Measurements from ENCODE around the gene LUC7L3. TPM values are rescaled to one million over a fixed set of nuclear protein-coding genes. Genes with fewer than 3 reads are reported as not detected.
"Not testable (repeated sequence)": the region's sequence is repeated elsewhere in the genome, so short reads cannot be mapped to it uniquely, and the experiment has no call there.

Gene LUC7L3
- total RNA-seq, 1 donor from 2014 or later: 71.5 TPM

DNA sequence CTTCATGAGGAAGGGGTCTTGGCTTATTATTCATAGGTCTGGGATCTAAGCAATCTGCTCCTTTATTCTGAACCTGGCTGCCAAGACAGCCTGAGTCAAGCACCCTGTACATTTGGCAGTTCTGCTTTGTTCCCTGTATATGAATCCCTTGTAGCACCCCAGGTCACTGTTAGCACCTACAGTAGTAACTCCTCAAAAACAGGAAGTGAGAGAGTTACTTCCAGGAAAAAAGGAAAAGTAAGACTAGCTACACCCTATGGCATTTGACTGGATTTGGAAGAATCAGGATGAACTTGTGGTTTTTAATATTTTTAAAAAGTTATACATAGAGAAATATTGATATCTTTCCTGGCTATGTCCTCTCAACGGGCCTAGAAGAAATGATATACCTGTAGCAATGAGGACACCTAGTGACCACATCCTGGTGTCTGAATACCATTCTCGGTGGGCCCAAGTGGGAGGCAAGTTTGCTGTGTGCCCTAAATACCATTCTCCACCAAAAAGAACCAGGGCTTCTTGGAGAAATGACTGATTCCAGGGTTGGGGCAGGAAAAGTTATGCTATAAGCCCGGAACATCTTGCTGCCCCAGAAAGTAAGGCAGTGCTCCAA, 21.6 kb upstream of the LUC7L3 start:
- Mint-ChIP-seq H3K4me3 (ENCODE audit: unreplicated experiment) (no peak overlapping the region), H3K27ac (ENCODE audit: unreplicated experiment) (no peak overlapping the region), H3K27me3 (ENCODE audit: low read depth) (no peaks in the 10 kb centered on the region), H3K4me1 (ENCODE audit: low read depth) (peaks cover 30% of the 10 kb centered on the region), H3K36me3 (ENCODE audit: low read depth) (peaks cover 26% of the 10 kb centered on the region), H3K9me3 (ENCODE audit: low read depth) (no peaks in the 10 kb centered on the region)
- peak; percentile 13 for TF ChIP-seq CTCF (IDR thresholded peaks at IDR 0.05)
- no peak for DNase-seq (ENCODE audit: low spot score)

DNA sequence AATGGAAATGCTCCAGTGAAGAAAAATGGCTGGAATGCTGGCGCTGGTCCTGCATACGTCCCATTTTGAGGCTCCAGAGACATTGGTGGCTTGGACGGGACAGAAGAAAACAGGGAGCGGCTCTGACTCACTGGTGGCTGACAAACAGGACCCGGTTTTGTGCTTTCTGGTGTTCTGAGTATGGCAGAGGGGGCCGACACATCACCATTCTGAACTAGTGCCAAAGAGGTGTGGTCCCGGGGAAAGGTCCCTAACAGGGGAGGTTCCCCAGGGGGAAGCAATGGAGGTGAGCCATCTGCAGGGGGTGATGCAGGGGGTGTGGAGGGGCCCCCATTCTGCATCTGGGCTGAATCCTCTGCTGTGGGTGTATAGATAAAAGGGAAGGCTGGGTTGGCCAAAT, 20.0 kb upstream of the LUC7L3 start:
- TF ChIP-seq CTCF (IDR thresholded peaks at IDR 0.05): no peak
- no peak overlapping the region for H3K4me3 Mint-ChIP-seq (ENCODE audit: unreplicated experiment)
- H3K4me1 Mint-ChIP-seq (ENCODE audit: low read depth): peaks cover 25% of the 10 kb centered on the region
- no peaks in the 10 kb centered on the region for H3K9me3 Mint-ChIP-seq (ENCODE audit: low read depth)
- peaks cover 29% of the 10 kb centered on the region for H3K36me3 Mint-ChIP-seq (ENCODE audit: low read depth)
- no peaks in the 10 kb centered on the region for H3K27me3 Mint-ChIP-seq (ENCODE audit: low read depth)
- no peak overlapping the region for H3K27ac Mint-ChIP-seq (ENCODE audit: unreplicated experiment)
- no peak for DNase-seq (ENCODE audit: low spot score)

GRCh38 chr17:50703162-50703561, 16.2 kb upstream of the LUC7L3 start:
- Mint-ChIP-seq H3K27me3 (ENCODE audit: low read depth) (no peaks in the 10 kb centered on the region), H3K4me1 (ENCODE audit: low read depth) (peaks cover 40% of the 10 kb centered on the region), H3K9me3 (ENCODE audit: low read depth) (no peaks in the 10 kb centered on the region), H3K36me3 (ENCODE audit: low read depth) (peaks cover 20% of the 10 kb centered on the region), H3K4me3 (ENCODE audit: unreplicated experiment) (no peak overlapping the region), H3K27ac (ENCODE audit: unreplicated experiment) (no peak overlapping the region)
- no peak for TF ChIP-seq CTCF (IDR thresholded peaks at IDR 0.05)
- DNase-seq (ENCODE audit: low spot score): no peak

DNA sequence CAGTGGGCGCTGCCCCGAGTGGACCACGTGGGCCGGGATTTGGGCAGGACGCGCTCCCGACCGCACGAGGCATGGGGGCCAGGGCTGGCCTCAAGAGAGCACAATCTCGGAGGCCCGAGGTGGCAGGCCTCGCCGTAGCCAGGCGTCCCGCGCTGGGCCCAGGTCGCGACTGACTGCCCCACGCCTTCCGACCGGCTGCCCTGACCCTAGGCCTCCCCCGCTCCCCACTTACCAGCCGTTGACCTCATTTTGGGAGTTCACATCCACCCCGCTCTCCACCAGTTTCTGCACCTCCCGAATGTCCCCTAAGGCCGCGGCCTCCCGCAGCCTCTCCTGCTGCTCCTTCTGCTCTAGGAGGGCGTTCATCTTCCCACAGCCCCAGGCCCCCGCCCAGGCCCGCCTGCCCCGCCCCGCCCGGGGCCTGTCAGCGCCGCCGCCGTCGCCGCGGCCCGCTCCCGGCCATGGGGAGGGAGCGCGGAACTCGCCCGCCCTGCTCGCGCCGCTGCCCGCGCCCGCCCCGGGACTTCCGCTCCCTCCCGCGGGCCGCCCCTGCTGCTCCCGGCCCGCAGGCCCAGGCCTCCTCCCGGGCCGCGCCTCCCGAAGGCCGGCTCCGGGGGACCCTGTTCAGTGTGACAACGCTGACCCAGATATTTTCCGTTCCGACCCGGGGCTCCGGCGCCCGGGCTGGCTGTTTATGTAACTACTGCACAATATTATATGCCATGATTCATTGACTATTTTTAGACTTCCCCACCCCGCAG, 11.9 kb upstream of the LUC7L3 start, which contains the start of gene ANKRD40:
Gene ANKRD40, minus strand, starts transcription at position 626 of the 761 bp plus-strand sequence. Its CDS starts 260 bp downstream, at position 366.
- Mint-ChIP-seq H3K9me3 (ENCODE audit: low read depth) (no peaks in the 10 kb centered on the region), H3K36me3 (ENCODE audit: low read depth) (peaks cover 9% of the 10 kb centered on the region), H3K4me1 (ENCODE audit: low read depth) (peaks cover 45% of the 10 kb centered on the region), H3K27ac (ENCODE audit: unreplicated experiment) (peak within 1 kb of the TSS; percentile 99), H3K4me3 (ENCODE audit: unreplicated experiment) (peak within 1 kb of the TSS; percentile 92), H3K27me3 (ENCODE audit: low read depth) (no peaks in the 10 kb centered on the region)
- DNase-seq (ENCODE audit: low spot score): peak; percentile 95
- TF ChIP-seq CTCF (IDR thresholded peaks at IDR 0.05): no peak

DNA sequence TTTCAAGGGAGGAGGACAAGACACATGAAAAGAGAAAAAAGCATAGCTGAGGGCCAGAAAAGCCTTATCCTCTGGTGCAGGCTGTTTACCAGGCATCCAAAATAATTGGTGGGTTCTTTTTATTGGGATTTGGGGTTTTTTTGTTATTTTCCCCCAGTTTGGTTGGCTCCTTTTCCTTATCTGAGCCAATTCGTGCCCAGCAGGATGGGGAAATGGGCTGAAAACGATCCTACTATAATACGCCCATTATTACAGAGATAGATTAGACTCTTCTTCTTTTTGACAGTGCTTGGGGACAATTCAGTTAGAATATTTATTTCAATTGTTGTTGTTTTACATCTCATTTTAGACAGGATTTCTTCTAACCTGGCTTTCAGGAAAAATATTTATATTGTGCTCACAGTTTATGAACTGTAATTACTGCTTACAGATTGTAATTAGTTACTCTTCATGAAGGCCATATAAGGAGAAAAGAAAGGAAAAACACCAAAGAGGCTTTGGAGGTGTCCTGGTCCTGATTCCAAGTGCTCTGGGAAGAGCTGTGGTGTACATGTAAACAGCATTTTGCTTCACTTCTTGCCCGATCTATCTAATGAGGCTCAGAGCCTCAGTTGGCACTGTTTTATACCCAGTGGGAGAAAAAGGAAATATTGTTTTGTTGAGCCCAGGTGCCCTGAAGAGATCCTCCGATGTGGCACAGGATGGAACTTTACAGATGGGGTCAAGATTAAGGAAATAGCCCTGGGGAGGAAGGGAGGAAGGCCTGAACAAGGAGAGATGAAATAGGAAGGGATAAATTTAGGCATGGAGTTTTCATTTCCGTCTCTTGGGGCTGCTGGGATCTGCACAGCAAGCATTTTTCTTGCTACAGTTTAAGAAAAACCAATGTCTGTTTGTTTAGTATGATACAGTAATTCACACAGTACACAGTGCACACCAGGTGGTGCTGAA, 11.1 kb upstream of the LUC7L3 start:
- DNase-seq (ENCODE audit: low spot score): no peak
- no peaks in the 10 kb centered on the region for H3K27me3 Mint-ChIP-seq (ENCODE audit: low read depth)
- TF ChIP-seq CTCF (IDR thresholded peaks at IDR 0.05): peak; percentile 50
- peak overlapping the region; percentile 95 for H3K27ac Mint-ChIP-seq (ENCODE audit: unreplicated experiment)
- peaks cover 8% of the 10 kb centered on the region for H3K36me3 Mint-ChIP-seq (ENCODE audit: low read depth)
- peak overlapping the region; percentile 92 for H3K4me3 Mint-ChIP-seq (ENCODE audit: unreplicated experiment)
- H3K9me3 Mint-ChIP-seq (ENCODE audit: low read depth): no peaks in the 10 kb centered on the region
- peaks cover 42% of the 10 kb centered on the region for H3K4me1 Mint-ChIP-seq (ENCODE audit: low read depth)

DNA sequence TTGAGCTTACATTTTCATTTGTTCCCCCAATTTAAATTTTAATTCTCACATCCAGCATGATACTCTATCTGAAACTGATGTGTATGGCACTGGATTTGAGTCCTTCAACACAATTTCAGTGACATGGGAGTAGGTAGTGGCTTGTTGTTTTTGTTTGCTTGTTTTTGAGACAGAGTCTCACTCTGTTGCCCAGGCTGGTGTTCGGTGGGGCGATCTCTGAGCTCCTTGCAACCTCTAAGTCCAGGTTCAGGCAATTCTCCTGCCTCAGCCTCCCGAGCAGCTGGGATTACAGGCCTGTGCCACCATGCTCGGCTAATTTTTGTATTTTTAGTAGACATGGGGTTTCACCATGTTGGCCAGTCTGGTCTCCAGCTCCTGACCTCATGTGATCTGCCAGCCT, 10.3 kb upstream of the LUC7L3 start:
- H3K4me1 Mint-ChIP-seq (ENCODE audit: low read depth): peaks cover 34% of the 10 kb centered on the region
- not testable (repeated sequence) for H3K9me3 Mint-ChIP-seq (ENCODE audit: low read depth); H3K27me3 Mint-ChIP-seq (ENCODE audit: low read depth); H3K36me3 Mint-ChIP-seq (ENCODE audit: low read depth); DNase-seq (ENCODE audit: low spot score)
- peak overlapping the region; percentile 92 for H3K4me3 Mint-ChIP-seq (ENCODE audit: unreplicated experiment)
- peak overlapping the region; percentile 95 for H3K27ac Mint-ChIP-seq (ENCODE audit: unreplicated experiment)

Measured in chondrocyte (in vitro differentiated cells).